SK-N-MC (cell line): ENCODE measurements around the gene U2AF2.

ENCODE experiments used
- DNase-seq: peaks from one replicate; pipeline ENCODE4 v3.0.0-alpha.2; 2011; ENCODE audit warnings: low read depth, low spot score
- H3K27ac ChIP-seq: fragments of 200-600 bp; sonication (generic); 2 replicates; pipeline ENCODE4 v1.5.1; 2016; ENCODE audit warnings: mixed run types
- H3K36me3 ChIP-seq: fragments of 200-600 bp; sonication (generic); 2 replicates; pipeline ENCODE4 v1.6.1; 2017; ENCODE audit warnings: antibody characterized with exemption, low read length, mixed read lengths; ENCODE audit not compliant: insufficient read depth
- H3K4me3 ChIP-seq: fragments of 200-600 bp; sonication (generic); 2 replicates; pipeline ENCODE4 v1.5.1; 2016
- H3K9ac ChIP-seq: fragments of 200-600 bp; sonication (generic); 2 replicates; pipeline ENCODE4 v1.8.0; 2017; ENCODE audit warnings: mixed run types, mixed read lengths; ENCODE audit not compliant: insufficient read length
- H3K9me3 ChIP-seq: fragments of 200-600 bp; sonication (generic); 2 replicates; pipeline ENCODE4 v1.6.1; 2017; ENCODE audit warnings: low read depth, mild to moderate bottlenecking, antibody characterized with exemption, low read length, moderate library complexity, mixed read lengths
- EZH2 ChIP-seq: fragments of 200-600 bp; sonication (generic); IDR thresholded peaks from one replicate; pipeline ENCODE4 v1.6.1; 2017; ENCODE audit warnings: antibody characterized with exemption
- FOXP2 ChIP-seq: optimal IDR thresholded peaks from 2 replicates; pipeline ENCODE3; 2011; ENCODE audit warnings: mild to moderate bottlenecking, moderate library complexity; ENCODE audit not compliant: insufficient read depth; ENCODE audit errors: extremely low read length, control extremely low read depth
- POLR2AphosphoS5 ChIP-seq: IDR thresholded peaks from 2 replicates; pipeline ENCODE4 v1.6.1; 2012; ENCODE audit warnings: mild to moderate bottlenecking, low read depth, low read length, borderline replicate concordance

The U2AF2 gene

GRCh38 chr19:55643887-55644176, 11.0 kb upstream of the U2AF2 start:
- Histone ChIP-seq H3K36me3 (peaks cover 19% of the 10 kb centered on the region), H3K9me3 (no peaks in the 10 kb centered on the region), H3K27ac (0 out of 2 replicates have a peak overlapping the region, but pooled peaks have one; percentile 40), H3K4me3 (peak overlapping the region; percentile 92), H3K9ac (peak overlapping the region; percentile 94)
- DNase-seq = no peak
- no peak for TF ChIP-seq EZH2
- no peak for TF ChIP-seq FOXP2
- TF ChIP-seq POLR2AphosphoS5 = no peak

DNA sequence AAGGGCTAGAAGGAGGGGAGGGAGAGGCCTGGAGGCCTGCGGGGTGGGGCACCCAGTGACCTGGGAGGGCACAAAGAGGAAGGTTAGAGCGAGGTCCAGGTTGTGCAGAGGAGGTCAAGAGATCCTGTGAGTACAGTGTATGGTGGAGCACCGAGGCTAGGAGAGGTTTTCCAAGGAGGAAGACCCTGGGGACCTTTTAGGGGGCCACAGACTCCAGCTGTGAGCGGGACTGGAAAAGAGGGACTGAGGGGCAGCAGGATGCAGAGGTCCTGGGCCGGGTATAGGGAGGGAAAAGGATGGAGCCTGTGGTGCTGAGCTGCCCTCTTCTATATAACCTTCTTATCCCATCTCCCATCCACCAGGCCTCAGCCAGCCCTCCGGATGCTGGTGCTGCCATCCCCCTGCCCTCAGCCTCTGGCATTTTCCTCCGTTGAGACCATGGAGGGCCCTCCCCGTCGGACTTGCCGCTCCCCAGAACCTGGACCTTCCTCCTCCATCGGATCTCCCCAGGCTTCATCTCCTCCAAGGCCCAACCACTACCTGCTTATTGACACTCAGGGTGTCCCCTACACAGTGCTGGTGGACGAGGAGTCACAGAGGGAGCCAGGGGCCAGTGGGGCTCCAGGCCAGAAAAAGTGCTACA, 10.5 kb upstream of the U2AF2 start:
- H3K9ac ChIP-seq = peak overlapping the region; percentile 94
- peak overlapping the region; percentile 92 for H3K4me3 ChIP-seq
- no peak overlapping the region for H3K27ac ChIP-seq
- no peak for TF ChIP-seq FOXP2
- no peak for TF ChIP-seq POLR2AphosphoS5
- TF ChIP-seq EZH2 = no peak
- no peak for DNase-seq
- peaks cover 19% of the 10 kb centered on the region for H3K36me3 ChIP-seq
- no peaks in the 10 kb centered on the region for H3K9me3 ChIP-seq

GRCh38 chr19:55644842-55645511, 9.9 kb upstream of the U2AF2 start:
- H3K27ac ChIP-seq = no peak overlapping the region
- peak overlapping the region; percentile 94 for H3K9ac ChIP-seq
- H3K4me3 ChIP-seq = peak overlapping the region; percentile 92
- TF ChIP-seq POLR2AphosphoS5 = no peak
- TF ChIP-seq EZH2 = no peak
- TF ChIP-seq FOXP2 = no peak
- DNase-seq = no peak
- no peaks in the 10 kb centered on the region for H3K9me3 ChIP-seq
- H3K36me3 ChIP-seq = peaks cover 19% of the 10 kb centered on the region

GRCh38 chr19:55645512-55645881, 9.3 kb upstream of the U2AF2 start:
- Histone ChIP-seq H3K27ac (no peak overlapping the region), H3K9me3 (no peaks in the 10 kb centered on the region), H3K9ac (no peak overlapping the region), H3K36me3 (peaks cover 23% of the 10 kb centered on the region), H3K4me3 (no peak overlapping the region)
- TF ChIP-seq POLR2AphosphoS5 (no peak), EZH2 (no peak), FOXP2 (no peak)
- DNase-seq = no peak

DNA sequence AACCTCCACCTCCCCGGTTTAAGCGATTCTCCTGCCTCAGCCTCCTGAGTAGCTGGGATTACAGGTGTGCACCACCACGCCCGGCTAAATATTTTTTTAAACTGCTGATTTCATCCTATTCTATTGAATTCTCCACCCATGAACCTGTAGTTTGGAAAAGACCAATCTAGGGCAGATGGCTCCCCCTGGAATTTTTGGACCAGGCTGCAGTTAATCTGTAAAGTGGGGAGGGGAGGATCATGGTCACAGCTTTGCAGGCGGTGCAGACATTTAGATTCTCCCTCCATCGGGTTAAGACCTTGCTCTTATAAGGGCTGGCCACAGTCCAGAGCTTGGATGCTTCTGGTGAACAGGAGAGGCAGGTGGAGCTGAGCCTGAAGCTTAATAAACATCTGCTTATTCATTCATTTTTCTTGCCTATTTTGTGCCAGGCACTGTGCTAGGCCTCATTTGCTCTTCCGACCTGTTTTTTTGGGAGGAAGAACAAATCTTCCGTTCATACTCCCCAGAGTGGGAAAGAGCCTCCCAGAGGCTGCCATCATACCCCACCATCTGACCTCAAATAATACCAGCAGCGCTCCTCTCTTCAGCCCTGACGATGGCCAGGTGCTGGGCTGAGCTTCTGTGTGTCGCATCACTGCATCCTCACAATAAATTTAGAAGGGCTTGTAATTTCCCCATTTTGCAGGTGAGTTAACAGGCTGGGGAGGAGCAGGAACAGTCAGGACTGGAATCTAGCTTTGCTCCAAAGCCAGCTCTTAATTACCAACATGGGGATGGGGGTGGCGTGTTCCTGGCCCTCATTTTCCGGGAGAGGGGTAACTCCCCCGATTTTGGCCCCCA, 7.7 kb upstream of the U2AF2 start:
- Histone ChIP-seq H3K36me3 (peaks cover 32% of the 10 kb centered on the region), H3K27ac (peak overlapping the region; percentile 94), H3K9me3 (no peaks in the 10 kb centered on the region), H3K4me3 (peak overlapping the region; percentile 96), H3K9ac (peak overlapping the region; percentile 96)
- TF ChIP-seq FOXP2 = no peak
- TF ChIP-seq EZH2 = no peak
- no peak for TF ChIP-seq POLR2AphosphoS5
- DNase-seq = no peak

- H3K27ac ChIP-seq = peak within 1 kb of the TSS; percentile 94
These were observed 6.9 kb upstream of the U2AF2 start, which contains the start of gene CCDC106 for GRCh38 chr19:55647732-55648584. CCDC106 (plus strand) TSS chr19:55648212; CDS start chr19:55649047, 835 bp downstream.

DNA sequence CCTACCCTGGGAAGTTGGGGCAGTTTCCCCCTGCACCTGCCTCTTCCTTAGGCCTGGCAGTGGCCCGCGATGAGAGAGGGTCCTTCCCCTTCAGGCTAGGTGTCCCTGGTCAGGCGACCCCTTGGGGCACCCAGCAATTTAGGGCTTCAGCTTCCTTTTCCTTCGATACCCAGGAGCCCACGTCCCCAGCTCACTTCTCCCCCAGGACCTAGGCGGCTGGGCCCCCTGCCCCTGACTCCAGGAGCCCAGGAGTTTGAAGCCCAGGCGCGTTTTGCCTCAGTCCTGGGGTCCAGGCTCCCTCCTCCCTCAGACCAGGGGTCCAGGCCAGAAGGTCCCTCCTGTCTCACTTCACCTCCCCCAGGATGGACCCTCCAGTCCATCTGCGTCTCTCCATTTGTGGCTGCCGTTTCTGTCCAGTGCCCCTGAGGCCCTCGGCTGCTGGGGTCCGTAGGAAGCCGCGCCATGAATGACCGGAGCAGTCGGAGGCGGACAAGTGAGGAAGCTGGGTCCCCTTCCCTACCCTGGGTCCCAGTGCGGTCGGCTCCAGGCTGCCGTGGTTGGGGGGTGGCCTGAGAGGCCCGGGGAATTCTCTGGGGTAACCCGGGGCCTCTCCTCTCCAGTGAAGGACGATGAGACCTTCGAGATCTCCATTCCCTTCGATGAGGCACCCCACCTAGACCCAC, 6.1 kb upstream of the U2AF2 start:
- Histone ChIP-seq H3K36me3 (peaks cover 34% of the 10 kb centered on the region), H3K9ac (peak overlapping the region; percentile 96), H3K4me3 (peak overlapping the region; percentile 96), H3K27ac (peak overlapping the region; percentile 94), H3K9me3 (no peaks in the 10 kb centered on the region)
- no peak for TF ChIP-seq FOXP2
- no peak for TF ChIP-seq EZH2
- TF ChIP-seq POLR2AphosphoS5 = no peak
- DNase-seq = no peak

More at GRCh38 chr19:55647732-55648584, 6.9 kb upstream of the U2AF2 start, which contains the start of gene CCDC106:
- Histone ChIP-seq H3K9me3 (no peaks in the 10 kb centered on the region), H3K9ac (peak within 1 kb of the TSS; percentile 96), H3K4me3 (peak within 1 kb of the TSS; percentile 96), H3K36me3 (peaks cover 34% of the 10 kb centered on the region)
- no peak for DNase-seq
- TF ChIP-seq FOXP2 (peak; percentile 14), POLR2AphosphoS5 (no peak; the same call in 1 of the 2 replicates)
